NCI-H1092 treated with DMSO at 0.1 percent for 48 hours (cell line): ENCODE data around the gene MYCBPAP.

Source experiments
- DNase-seq: peaks from one replicate; lab custom pipeline; 2025; lab: John Stamatoyannopoulos, UW

MYCBPAP gene

DNA sequence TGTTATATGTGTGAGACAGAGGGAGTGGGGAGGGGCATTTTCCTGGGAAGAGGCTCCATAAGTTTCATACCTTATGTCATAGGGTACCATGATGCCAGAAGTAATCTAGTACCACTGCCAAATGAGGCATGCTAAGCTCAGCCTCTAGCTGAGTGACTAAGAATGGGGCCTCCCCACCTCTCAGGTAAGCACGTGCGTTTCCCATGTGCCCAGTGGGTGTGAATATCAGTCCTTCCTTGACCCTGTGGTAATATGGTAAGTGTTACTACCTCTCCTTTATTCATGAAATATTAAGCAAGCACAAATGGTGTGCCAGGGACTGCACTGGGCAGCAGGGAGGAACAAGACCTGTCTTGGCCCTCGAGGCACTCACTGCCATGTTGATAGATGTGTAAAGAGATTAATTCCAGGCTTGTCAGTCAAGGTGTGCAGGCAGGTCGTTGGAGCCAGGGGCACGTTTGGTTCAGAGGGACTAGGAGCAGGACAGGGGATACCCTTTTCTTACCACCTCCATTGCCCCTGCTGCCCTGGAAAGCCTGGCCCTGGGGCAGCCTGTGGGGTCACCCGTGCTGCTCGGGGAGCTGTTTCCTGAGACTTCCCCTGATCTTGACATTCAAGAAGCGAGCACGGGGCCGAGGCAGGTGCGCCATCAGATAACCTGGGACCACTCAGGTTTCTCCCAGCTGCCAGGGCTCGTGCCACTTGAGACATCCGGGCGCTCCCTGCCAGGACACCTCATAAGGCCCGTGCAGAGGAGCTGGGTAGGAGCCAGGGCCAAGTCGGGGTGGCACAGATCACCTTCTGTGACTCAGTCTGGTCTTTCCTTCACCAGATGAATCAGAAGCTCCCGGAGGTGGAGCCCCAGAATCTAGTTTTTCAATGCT lies 20.8 kb upstream of the MYCBPAP start:
- no peak for DNase-seq

DNA sequence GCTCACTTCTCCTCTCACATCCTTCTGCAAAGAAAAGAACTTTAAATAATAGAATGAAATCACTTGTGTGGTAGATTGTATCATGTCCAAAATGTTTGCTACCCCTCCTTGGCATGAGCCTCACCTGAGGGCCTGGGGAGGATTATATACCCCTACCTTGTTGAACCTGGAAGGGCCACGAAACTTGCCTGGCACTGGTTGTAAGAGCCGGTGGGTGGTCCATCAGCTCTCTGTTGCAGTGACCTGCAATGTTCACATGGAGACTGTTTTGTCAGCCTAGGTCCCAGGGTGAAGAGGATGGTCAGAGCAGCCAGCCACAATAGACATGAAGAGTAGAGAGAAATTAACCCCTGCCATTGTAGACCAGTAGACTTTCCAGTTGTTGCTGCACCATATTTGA lies 19.4 kb upstream of the MYCBPAP start:
- no peak for DNase-seq

DNA sequence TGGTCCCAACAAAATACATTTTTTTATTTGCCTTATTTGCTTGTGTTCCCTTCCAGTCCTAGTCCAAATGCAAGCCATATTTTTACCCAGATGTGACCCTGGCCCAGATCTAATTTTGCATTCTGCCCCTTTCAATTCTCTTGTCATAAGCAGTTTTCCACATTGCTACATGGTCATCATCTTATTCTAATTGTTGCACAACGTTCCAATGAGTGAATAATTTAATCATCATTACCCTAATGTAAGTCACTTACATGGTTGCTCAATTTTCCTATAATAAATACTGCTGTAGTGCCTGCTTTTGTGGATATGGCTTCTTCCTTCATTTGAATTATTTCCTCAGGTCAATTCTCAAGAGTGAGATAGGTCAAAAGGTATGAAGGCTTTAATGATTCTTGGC lies 16.7 kb upstream of the MYCBPAP start:
- DNase-seq = no peak

DNA sequence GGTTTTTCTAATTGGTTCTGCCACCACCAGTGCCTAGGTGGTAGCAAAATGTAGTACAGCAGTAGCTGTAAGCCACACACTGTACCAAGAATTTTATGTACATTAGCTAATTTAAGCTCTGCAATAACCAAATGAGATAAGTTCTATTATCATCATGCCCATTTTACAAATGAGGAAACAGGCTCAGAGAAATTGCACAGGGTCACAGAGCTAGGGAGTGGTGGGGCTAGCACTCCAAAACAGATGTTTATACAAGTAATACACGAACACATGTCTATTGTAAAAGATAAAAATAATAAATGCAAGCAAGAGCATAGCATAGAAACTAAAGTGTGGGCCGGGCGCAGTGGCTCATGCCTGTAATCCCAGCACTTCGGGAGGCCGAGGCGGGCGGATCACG lies 16.0 kb upstream of the MYCBPAP start:
- no peak for DNase-seq

DNA sequence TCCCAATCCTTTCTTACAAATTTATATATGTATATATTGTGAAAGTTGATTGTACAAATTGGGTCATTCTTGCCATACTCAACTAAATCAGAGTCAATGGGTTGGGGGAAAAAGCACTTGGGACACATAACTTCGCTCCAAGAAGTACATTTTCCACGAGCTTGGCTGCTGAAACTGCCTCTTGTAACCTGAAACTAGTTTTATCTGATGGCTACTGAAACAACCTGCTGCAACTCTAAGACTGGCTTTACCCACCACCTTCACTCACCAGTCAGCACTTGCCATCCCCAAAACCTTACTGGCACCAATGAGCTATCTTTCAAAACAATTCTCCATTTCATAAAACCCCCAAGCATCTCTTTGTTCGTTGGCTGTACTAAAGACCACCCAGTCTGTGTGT lies 14.5 kb upstream of the MYCBPAP start:
- no peak for DNase-seq

DNA sequence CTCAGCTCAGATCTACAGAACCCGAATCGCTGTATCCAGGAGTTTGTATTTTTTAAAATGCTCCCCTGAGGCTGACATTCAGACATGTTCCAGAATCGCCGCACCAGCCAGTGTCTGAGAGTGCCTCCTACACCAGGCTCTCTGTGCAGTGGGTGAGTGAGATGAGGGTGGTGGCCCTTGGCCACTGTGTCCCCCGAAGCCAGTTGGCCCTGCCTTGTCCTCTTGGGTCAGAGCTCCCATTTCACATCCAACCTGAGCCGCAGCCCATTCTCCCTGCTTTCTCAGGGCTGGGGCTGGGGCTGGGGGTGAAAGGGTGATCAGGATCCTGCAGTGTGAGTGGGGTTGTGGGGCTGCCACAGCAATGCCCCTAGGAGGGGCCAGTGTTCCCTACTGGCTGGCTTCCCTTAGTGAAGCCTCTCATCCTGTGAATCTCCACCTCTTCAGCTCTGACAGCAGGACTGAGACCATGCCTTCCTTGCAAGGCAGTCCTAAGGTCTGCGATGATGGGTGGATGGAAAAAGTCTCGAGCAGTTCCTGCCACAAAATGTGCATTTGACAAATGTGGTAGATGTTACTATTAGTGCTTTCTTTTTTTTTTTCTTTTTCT lies 12.9 kb upstream of the MYCBPAP start:
- DNase-seq = no peak

DNA sequence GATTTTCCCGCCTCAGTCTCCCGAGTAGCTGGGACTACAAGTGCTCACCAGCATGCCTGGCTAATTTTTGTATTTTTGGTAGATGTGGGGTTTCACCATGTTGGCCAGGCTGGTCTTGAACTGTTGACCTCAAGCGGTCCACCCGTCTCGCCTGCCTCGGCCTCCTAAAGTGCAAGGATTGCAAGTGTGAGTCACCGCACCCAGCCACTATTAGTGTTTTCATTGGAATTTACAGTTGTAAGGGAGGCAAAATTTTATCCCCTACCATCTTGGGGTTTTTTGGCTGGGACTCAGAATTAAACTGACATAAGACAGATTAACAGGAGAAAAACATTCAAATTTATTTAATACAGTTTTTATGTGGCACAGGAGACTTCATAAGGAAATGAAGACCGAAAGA lies 12.3 kb upstream of the MYCBPAP start:
- no peak for DNase-seq

DNA sequence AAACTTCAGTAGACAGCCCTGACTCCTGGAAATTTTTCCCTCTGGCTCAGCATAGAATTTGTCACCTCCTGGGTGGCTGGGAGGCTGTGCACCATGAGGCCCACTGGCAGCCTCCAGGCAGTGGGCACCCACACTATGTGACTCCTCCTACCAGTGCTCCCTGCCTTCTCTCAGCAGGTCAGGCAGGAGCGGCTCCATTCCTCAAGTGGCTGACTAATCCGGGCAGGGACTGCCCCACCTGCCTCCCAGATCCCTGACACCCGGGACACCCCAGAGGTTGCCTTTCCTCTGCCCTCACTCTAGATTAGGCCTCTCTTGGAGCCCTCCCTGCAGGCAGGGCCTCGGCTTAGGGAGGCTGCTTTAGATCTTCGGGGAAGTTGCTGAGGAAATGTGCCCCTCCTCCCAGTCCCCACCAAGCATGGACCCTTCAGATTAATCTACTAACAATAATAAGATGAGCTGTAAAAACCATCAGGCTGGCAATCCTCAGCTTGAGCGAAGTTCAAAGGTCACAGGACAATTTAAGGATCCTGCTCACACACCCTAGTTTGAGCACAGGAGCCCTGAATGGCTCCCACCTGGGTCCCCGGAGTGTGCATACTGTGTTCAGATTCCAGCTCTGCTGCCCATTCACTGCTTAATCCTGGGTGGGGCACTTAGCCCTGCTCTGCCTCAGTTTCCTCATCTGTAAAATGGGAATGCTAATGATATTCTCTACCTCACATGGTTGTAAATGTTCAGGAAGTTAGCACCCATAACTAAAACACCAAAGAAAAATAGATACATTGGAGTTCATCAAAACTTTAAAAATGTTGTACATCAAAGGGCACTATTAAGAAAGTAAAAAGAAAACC lies 10.0 kb upstream of the MYCBPAP start:
- no peak for DNase-seq

DNA sequence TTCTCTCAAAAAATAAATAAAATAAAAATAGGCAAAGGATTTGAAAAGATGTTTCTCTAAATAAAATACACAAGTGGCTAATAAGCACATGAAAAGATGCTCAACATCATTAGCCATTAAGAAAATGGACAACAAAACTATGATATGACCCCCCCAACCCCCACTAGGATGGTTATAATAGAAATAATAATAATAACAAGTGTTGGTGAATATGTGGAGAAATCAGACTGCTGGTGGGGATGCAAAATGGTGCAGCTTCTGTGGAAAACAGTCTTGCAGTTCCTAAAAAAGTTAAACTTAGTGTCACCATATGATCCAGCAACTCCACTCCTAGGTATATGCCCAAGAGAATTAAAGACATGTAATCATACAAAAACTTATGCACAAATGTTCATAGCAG lies 9.0 kb upstream of the MYCBPAP start:
- DNase-seq = no peak

DNA sequence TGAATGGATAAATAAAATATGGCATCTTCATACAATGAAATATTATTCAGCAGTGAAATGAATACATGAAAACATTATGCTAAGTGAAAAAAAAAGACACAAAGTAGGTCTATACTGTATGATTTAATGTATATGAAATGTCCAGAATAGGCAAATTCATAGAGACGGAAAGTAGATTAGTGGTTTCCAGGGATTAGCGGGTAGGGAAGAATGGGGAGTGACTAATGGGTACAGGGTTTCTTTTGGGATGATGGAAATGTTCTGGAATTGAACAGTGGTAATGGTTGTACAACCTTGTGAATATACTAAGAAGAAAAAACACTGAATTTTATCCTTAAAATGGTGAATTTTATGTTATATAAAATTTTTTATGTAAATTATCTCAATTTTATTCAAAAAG lies 8.5 kb upstream of the MYCBPAP start:
- DNase-seq = no peak

DNA sequence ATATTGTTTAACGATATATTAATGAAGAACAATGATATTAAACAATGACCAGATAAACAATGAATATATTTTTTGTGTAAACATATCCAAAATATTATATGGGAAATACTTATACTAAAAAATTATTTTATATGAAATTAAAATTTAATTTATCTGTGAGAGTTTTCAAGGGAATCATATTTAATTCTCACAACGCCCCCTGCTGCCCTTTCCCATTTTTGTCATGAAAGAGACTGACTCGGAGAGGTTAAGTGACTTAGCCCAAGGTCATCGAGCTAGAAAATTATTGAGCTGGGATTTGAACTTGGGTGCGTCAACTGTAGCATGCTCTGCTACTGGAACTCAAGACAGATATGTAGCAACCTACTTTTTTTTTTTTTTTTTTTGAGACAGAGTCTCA lies 7.2 kb upstream of the MYCBPAP start:
- DNase-seq = no peak

DNA sequence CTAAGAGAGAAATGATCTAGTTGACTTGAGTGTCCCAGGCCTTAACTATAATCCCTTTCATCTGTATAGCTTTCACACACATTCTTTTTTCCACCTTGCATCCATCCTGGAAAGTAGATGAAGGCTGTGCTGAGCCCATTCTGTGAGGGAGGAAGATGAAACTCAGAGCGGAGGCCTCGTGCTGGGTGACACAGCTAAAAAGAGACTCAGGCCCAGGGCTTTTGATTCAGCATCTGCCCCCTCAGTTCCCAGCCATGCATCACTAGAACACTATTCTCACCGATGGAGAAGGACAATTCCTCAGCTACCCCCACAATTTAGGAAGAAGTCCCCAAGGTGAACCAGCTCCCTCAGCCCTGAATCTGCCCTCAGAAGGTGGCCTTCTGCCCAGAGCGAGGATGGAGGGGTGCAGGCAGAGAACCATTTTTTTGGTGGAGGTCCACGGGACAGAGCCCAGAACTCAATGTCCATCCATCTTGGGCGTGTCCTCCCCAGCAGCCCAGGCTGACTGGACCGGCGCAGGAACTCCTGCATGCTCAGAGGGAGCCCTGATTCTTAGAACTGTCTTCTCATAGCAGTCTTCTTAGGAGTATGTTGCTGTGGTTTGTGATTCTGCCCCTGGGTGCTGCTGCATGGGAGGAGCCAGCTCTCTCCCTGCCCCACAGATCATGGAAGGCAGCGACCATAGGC lies 5.8 kb upstream of the MYCBPAP start:
- DNase-seq = no peak

DNA sequence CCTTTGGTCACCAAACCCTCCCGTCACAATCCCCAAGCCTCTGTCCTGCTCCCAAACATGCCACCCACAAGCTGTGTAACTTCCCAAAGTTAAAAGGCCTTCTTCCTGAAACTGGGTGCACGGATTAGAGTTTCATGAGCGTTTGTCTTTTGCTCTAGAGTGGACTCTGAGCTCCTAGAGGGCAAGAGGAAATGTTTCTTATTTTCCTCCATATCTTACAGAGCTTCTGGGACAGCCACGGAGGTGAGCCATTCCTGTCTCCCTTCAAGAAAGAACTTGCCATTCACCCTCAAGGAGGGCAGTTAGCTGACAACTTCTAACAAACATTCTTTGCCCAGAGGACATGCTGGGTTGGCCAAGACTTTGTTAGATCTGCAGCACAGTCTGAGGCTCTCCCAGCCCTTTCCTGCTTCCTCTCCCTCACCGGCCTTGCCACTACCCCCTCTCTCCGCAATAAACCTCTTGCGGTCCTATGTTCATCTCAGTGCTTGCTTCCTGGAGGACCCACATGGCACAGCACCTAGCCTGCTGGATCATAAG lies 2.6 kb upstream of the MYCBPAP start:
- no peak for DNase-seq

DNA sequence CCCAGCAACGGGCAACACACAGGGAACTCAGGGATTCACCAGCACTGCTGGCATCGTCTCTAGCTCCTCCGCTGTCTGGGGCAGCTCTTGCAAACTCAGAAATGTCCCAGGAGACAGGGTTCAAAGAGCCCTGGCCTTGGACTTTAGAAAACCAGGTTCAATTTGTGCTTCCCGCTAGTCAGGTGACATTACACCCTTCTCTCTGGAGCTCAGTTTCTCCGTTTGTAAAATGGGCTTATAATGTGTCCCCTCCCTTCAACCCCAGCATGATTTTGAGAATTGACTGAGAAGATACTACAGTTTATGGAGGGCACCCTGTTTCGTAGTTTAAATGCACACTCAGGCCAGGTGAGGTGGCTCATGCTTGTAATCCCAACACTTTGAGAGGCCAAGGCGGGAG lies 1.9 kb upstream of the MYCBPAP start:
- DNase-seq = no peak

DNA sequence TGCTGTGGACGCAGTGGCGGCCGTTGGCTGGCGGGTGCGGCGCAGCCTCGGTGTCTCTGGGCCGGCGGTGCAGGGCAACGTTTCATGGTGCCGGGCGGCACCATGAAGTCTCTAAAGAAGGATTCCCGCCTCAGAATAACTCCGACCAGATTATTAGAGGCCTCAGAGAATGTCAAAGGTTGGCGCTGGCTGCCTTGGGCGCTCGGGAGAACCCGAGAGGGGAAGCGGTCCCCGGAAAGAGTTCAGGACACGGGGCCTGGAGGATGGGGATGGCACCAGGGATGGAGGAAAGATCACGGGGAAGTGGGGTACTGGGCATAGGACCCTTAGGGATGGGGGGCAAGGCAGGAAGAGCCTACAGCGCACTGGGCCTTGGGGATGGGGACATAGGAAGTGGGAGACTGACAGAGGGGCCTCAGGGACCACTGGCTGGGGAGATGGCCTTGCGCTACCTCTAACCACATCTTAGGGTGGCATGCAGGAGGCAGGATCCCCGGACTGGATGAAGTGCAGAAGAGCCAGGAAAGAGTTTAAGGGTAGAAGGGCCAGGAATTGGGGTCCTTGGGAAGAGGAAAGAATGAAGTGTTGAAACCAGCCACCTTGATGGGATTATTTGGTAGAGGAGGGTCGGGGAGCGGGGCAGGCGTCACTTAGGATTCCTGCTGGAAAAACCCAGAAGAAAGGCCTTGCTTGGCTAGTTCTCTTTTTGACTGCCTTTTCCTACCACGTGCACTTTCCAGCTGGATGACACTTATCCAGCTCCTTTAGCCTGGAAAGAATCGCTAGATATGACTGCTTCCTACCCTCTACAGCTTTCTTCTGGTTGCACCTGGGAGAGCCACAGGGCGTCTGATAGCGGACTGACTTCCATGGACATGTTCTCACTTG lies 578 bp downstream of the MYCBPAP start:
- DNase-seq = no peak

DNA sequence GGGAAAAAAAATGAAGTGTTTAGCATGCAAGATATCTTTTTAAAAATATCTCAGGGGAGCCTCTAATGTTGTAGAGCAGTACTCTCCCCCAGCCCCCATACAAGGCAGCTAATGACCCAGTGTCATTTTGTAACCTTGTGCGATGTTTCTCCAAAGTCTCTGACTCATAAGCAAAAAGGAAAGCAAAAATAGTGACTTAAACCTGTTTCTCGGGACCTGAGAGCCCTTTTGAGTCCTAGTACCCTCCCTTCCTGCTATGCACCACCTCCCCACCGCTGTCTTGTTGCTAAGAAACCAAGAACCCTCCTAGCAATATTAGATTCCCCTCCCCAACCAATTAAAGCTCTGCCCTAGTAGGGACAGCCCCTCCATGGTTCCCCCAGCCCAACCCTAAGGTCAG lies 2.8 kb downstream of the MYCBPAP start:
- DNase-seq = no peak

DNA sequence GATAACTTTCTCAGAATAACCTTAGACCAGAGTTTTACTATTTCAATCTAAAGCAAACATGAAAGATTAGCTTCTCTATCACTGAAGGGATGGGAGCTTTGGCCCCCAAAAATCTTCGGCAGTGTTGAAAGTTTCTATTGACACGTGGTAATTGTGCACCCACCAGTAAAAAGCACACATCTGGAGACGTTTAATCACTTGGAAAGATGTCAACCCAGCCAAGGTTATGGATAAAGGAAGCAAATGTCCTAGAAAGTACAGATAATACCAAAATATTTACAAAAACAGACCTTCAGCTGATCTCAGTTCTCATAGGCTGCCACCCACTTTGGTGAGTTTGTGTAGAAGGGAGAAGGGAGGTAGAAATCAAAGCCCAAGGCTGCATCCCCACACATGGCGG lies 5.3 kb downstream of the MYCBPAP start:
- DNase-seq = no peak

DNA sequence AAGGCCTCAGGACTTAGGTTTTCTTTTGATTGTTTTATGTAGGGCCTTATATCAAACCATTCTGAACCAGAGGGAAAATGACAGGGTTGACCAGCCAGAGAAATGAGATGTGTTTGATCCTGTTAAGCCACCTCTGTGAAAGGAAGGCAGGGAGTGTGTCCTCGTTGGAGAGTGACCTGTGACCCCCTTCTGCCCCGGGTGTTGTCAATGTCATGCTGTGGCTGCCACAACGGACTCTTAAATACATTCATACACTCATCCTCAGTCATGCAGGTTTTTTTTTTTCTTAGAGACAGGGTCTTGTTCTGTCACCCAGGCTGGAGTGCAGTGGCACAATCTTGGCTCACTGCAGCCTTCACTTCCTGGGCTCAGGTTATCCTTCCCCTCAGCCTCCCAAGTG lies 6.1 kb downstream of the MYCBPAP start:
- no peak for DNase-seq

DNA sequence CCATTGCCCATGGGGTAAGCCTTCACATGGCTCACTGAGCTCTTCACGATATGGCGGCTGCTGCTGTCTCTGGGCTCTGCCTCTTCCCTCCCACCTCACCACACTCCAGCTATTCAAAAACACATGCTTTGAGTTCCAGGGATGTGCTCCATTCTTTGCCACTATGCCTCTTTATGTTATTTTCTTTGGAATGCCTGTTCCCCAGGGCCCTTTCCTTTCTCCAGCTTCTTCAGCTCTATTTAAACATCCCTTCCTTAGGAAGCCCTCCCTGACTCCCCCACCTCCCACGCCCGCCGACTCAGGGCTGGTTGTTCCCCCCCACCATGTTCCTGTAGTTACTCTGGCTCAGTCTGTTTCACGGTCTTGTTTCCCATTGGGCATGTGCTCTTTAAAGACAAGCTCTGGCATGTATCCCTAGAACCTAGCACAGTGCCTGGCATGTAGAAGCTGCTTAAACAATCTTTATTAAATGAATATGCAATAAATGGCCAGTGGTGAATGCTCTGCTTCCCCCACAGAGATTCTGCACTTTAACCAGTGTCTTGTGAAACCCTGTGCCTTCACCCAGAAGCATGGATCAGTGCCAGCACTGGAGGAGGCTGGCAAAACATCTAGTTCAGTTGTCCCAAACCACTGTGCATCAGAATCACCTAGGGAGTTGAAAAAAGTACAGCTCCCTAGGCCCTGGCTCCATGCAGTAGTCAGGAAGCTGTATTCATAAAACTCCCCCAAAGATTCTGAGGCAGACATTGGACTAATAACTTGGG lies 6.9 kb downstream of the MYCBPAP start:
- DNase-seq = no peak

DNA sequence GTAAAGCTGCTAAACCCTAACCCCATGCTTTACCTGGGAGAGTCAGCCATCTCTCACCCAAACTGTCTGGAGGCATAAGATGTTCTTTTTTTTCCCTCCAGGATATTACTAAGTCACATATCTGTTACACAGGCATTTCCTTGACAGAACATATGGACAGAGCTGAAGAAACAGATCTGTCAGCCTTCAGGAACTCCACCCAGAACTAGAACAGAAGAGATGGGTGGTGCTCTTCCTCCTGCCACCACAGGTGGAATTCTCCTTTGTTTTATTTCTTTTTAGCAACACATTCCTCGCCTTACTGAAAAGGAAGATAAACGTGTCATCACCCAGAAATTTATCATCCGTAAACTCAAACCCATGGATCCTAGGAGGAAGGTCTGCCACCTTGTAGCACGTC lies 8.8 kb downstream of the MYCBPAP start:
- no peak for DNase-seq
